NK-92 (cell line): ENCODE measurements around the gene NRG2.

Source experiments
- DNase-seq: peaks from one replicate; lab custom pipeline; 2025; ENCODE audit not compliant: unreplicated experiment; lab: John Stamatoyannopoulos, UW

Gene NRG2

DNA sequence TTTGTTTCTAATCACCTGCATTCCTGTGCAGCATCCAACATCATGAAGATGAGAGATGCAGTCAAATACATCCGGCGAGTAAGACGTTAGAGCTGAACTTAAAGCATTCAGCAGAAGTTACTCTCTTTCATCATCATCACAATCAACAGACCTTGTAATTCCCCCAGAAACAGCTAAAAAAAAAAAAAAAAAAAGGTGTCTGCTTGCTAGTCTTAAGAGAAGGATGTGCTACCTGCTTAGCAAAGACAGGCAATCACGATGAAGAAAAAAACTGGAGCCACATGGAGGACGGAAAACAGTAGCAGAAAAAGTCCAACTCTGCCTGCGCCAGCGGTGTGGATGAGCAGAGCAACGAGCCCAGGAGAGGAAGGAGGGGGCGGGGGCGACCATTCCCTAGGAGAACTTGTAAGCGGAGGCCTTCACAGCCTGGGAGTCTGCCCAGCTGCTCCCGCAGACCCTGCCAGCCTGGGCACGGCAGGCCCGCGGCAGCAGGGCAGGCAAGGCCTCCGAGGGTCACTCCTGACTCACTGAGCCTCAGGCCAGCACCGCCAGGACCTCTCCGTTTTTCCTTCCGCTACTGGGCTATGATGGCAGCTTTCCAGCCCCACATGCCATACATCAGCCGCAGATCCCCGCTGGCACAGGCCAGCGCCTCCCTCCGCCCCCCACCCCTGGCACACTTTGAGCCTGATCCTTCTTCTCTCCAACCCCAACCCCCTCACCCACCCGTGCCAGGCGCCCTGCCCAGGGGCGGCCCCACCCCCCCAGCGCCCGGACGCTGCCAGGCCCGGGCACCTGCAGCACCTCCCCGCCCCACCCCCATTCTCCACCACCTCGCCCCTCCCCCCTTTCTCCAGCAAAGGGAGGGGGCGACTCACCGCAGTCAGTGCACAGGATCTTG, 1.4 kb downstream of the NRG2 start:
- no peak for DNase-seq

DNA sequence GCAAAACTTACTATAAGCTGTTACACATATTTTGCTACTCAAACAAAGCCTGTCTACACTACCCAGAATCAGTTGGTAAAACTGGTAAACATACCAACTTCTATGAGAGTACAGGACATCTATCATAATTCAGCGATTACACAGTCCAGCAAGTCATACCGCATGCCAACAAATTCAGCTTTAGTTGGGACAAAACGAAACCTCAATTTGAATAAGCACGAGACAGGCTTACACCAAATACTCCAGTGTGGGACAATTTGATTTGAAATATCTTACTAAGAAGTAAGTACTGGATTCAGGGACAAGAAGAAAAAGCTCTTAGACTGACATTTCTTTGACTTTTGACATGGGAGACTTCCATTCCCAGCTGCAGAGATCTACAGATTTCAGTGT, 2.0 kb downstream of the NRG2 start:
- no peak for DNase-seq

DNA sequence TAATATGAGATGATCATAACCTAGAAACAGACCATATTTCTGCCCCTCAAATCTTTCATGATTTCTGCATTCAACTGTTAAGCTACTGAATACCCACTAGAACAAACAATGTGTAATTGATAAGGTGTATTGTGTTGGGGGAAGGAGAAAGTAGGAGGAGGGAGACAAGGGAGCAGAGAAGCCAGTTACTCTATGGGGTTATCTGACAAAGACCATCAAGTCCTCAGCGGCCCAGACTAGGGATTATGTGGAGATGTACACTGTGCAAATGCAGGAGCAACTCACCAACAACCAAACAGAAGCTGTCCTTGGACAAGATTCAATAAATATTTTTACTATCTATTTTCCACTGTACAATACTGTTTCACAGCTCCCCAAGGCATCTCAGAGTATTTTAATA, 2.7 kb downstream of the NRG2 start:
- DNase-seq: no peak

DNA sequence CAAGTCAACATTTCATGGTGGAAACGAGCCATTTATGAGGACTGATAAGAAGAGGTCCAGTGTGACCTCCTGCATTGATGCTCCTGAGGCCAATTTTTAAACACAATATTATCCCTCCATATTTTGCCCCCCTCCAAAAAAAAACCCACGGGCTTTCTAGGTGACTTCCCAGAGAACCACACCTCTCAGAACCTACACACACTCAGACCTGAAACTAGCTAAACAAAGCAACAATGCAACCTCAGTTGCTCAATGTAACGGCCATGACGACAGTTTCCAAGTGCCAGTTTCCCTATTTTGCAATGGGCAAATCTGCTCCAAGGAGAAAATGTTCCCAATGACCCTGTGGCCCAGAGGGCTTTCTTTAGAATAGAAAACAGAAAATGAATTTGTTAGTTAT, 3.5 kb downstream of the NRG2 start:
- DNase-seq: no peak

DNA sequence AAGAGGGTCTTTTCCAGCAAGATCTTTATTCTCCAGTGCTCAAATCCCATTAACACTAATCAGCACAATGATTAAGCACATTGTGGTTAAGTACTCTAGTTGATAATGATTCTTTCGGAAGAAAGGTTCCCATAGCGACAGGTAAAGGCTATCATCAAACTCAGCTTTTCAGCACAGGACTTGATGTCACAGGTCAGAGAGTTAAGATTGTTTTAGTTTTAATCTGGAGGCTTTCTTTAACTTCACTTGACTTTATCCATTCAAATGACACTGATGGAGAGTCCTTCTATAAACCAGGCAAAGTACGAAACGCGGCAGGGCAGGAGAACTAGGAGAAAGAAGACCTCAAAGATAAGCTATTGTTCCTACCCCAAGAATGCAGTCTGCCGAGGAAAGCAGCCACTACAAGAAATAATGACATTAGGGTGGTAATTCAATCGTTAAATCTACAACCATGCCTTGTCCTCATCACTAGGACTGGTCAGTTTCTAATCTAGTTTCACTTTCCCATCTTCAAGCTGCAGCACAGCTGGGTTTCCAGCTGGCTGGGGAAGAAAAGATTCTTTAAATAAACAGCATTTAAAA, 4.6 kb downstream of the NRG2 start:
- no peak for DNase-seq

DNA sequence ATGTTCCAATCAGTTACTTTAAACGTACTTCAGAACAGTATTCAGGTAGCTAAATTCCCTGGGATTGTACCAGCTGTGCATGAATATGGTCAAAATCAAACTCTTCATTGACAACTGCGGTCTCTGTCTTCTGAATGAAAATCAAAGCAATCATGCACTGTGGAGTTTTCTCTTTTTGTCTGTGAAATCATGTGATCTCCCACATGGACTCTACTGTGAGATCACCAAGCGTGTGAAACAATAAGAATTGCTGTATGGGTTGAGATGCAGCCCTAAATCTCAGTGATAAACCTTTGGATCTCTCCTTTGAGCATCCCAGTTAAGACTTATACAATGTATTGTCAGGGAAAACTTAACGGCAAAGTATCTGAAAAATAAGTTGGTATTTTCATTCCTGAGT, 6.1 kb downstream of the NRG2 start:
- DNase-seq: no peak

DNA sequence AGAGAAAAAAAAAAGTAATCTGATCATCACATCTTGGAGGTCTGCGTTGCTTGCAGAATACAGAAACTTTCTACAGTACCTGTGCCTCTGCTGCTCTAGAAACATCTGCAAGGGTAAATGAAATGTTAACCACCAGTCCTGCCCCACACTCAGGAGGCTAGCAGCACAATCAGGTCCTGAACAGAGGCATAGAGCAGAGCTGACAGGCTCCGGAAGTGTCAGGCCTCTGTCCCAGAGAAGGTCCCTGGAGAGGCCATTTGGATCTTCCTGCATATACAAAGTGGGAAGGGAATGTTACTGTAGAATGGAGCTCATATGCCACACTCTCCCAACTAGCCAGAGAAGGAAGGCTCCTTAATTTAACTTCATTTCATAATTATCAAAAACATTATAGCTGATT, 7.2 kb downstream of the NRG2 start:
- DNase-seq: no peak

DNA sequence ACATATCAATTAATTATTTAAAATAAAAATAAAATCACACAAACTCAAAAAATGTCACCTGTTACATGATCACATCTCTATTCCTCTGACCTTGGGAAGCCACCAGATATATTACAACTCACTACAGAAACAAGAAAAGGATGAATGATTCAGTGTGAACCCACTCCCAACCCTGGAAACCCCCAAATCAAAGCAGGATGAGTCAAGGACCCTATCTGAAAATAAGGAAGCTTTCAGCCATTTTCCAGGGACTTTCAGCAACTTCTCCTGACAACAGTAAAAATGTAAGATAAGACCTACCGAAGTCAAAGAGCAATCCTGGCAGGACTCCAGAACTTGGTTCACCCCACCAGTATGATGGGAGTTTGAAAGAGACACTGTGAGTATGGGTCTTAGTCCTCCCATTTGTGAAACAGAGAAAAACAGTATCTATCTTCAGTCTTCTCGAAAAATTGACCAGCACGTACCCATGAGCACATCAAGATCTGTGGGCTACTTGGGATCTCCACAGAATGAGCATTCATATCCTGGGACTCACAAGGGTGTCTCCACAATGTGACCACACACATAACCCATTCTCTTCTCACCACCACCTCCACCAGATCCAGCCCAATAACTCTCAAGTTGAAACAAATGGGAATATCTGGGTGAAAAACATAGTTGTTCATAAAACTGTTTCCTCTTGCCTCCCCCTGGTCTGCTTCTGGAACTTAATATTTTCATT, 9.9 kb downstream of the NRG2 start:
- DNase-seq: no peak

DNA sequence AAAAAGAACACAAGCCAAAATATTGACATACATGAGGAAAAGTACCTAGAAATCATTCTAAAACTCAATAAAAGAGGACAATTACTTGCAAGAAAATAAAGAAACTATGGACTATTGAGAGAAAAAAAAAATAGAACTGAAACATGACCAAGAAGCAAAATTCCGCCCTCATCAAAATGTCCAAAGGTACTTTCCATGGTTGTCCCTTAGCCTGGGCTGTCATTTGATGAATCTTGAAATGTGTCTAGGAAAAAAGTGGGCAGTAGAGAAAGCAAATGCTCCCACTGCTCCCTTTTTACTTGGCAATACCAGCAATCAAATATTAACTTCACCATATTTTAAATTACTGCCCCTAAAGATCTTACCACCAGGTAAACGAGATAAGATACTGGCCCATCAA, 10.8 kb downstream of the NRG2 start:
- DNase-seq: no peak

DNA sequence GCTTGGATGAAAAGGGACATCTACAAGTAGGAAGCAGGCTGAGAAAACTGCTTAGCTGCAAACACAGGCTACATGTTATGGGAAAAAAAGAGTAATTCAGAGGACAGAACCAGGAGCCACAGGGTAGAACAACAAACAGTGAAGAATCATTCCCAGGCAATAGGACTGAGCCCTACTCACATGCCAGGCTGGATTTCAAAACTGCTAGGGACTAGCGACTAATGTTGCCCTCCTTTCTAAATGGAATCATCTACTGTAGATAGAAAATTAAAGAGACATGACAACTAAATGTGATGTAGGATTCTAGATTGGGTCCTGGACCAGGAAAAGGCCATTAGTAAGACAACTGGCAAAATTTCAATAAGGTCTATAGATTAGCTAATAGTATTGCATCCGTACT, 15.3 kb downstream of the NRG2 start:
- no peak for DNase-seq

DNA sequence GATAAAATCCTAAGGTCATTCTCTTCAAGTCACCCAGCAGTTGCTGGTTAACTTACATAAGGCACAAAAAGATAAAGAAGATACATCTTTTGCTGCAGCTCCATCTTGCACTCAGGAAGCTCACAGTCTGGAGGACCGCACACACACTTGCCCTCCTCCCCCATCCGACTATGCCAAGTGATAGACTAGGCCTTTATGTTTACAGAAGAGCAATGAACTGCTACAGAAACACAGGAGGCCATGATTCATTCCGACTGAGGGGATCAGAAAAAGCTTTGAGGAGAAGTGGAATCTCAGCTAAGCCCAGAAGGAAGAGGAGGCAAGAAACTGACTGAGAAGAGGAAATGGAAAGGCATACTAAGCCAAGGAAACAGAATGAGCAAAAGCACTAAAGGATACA, 17.4 kb downstream of the NRG2 start:
- no peak for DNase-seq

DNA sequence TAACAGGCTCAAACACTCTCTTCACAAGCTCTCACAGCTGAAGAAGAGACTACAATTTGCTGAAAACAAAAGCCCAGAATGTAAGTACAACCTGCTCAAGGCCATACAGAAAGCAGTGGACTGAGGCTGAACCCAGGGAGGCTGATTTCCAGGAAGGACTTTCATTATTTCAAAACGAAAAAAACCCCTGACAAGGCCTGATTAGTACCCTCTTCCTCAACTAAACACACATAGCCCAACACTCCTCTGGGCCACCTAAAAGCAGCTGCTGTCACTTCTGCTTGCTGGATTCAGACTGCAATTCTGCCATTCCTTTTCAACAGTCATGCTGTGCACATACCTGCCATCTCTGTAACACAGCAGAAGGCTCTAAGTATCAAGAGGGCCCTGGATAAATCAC, 18.2 kb downstream of the NRG2 start:
- no peak for DNase-seq

DNA sequence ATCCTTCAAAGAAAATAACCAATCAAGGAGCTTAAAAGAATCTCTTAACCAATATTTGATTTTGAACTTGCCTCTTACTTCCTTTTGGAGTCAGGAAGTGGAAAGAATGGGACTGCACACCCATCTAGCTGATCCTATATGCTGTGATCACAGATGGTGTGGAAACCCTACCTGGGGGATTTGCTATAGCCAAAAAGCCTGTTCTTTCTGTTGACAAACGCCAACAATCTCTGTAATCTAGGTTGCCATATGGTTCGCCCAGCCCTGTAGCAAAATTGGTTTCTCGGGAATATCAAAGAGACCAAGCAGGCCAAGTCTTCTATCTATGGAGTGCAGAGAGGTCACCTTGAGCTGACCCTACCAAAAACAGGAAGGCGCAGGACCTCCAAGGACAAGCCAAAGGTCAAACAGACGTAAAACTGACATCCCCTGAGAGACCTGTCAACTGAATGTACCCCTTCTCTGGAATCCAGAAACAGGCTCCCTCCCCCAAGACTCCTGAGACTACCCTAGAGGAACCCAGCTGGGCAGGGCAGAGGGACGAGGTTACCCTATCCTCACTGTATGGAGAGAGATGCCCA, 19.4 kb downstream of the NRG2 start:
- DNase-seq: no peak

DNA sequence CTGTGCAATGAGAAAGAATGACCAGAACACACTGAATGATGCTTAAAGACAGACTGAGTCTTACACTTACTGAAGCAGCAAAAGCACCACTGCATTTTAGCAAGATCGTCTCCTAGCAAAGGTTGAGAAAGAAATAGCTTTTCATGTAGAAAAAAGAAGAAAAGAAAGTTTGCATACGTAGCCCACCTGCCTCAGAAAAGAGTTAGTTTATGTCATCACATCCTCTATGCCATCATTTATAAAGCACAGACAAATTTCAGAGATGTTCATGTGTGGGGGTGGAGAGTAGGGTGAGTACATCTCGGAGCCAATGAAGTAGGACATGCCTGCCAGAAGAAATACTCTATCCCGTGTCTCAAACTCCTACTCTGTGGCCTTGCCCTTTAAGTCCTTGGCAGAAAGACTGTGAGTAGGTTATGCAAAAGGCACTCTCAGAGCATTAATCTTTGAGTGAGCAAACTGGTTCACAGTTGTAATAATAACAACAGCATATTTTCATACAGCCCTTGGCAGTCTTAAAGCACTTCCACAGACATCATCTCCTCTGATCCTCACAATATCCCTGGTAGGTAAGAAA, 22.4 kb downstream of the NRG2 start:
- no peak for DNase-seq

DNA sequence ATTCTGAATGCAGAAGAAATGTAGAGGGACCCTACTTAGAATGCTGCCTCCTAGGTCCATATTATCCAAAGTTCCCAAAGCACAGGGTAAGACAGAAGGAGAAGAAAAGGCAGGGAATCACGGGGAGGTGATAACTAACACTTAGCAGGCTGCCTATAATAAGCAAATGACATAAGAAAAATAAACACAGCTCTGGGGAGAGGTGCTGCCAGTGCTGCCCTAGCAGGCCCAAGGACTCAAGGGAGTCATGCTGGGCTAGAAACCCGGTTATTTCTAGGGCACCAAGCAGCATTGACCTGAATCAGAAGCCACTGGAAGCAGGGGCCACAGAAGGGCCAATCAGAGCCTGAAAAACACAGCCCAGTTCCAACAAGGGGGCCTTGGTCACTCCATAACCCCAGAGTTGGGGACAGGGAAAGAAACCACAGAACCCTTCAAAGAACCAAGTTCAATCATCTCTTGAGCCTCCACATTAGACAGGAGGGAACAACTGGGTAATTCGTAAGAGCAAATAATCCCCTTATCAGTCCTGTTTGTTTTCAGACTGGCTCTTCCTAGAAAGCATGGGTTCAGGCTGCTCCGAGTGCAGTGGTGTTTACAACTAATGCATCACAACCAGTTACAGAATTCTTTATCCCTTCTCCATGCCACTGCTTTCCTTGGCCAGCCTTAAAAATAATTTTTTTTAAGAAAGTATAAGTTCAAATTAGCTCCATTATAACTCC, 24.0 kb downstream of the NRG2 start:
- no peak for DNase-seq

DNA sequence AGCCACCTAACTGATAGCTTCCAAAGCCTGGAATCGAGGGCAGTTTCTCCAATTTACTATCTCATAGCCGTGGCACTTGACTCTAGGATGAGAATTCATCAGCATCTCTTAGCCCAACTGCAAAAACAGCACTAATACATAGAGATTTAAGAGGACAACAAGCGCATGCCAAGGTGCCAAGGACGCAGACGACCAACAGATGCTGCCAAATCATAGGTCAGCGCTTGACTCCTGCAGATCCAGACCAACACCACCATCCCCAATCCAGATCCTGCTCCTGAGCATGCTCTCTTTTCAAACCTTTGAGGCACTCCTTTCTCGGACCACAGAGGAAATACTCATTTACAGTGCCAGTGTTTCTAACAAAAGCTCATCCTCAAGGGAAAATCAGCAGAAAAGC, 24.6 kb downstream of the NRG2 start:
- no peak for DNase-seq

DNA sequence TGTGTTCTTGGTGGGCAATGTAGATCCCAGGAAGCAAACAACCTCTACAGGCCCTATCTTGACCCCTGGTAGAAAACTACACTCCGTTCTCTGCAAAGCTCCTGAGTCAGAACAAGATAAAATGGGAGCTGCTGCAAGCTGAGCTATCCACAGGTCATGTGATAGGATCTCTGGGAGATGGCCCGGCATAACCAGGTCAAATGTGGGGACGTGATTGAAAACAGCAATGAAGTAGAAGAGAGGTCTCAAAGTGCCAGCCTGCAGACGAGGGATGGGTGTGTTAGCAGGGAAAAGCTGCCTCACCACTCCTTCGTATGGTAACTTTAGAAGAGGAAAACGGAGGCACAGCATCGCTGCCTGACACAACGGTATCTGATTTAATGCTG, 25.0 kb downstream of the NRG2 start:
- DNase-seq: no peak

DNA sequence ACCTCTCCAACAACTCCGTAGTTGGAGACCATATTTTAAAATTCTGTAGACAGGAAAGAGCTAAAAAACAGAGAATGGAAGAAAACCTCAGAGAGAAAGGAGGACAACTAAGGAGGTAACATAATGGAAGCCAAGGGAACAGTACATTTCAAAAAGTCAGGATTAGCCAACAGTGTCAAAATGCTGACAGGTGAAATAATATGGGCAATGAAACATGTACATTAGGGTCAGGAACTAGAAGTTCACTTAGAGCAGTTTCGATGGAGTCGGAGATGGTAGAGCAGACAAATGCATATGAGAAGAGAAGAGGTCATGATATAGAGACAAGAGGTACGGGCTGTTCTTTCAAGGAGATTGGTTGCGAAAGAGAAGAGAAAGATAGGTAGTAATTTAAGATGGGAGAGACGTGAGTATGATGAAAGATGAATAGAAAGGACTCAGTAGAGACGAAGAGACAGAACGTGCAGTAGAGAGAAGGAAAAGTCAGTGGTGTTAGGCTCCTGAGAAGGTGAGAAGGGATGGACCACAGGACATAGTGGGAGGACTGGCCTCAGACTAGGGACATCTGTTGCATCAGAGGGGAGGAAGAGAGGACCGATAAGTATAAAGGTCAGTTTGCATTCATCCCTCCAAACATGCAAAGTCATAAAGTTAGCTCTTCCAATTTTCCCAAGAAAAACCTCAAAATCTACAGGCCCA, 25.6 kb downstream of the NRG2 start:
- DNase-seq: no peak

DNA sequence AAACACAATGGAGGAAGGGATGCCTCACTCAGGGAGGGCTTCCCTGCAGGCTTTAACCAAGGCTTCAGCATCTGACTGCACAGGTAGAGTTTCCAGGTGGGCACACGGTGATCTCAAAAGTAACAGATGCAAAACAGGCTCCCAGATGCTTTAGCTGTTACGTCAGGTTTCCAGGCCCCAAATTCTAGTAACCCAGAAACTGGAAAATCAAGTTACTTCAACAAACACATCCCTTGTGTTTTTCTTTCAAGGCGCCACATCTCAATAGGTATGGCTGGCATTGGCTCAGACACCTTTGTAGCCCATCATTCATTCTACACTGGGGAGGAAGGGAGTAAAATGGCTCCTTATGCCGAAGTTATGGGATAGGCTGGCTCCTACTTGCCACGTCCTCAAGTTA, 27.4 kb downstream of the NRG2 start:
- DNase-seq: no peak

DNA sequence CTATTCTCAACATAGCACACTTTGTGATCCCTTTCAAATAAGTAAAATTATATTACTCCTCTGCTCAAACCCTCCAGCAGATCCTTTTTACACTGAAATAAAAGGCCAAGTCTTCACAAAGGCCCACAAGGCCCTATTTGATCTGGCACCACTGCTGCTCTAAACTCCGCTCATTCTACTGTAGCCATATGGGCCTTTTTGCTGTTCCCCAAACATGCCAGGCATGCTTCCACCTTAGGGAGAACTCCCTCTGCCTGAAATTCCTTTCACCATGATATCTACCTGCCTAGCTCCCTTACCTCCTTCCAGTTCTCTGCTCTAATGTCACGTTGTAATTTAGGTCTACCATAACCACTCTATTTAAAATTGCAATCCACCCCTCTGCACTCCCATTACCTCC, 28.3 kb downstream of the NRG2 start:
- no peak for DNase-seq
